GM18861 (cell line): ENCODE results near the gene FDPS.
"Not testable (repeated sequence)": the region's sequence is repeated elsewhere in the genome, so short reads cannot be mapped to it uniquely, and the experiment has no call there.

ENCODE experiments used
- ATAC-seq: cut with Tn5 transposase; IDR thresholded peaks from one replicate; pipeline ENCODE4 v1.9.1; 2021; ENCODE audit not compliant: unreplicated experiment

FDPS gene

DNA sequence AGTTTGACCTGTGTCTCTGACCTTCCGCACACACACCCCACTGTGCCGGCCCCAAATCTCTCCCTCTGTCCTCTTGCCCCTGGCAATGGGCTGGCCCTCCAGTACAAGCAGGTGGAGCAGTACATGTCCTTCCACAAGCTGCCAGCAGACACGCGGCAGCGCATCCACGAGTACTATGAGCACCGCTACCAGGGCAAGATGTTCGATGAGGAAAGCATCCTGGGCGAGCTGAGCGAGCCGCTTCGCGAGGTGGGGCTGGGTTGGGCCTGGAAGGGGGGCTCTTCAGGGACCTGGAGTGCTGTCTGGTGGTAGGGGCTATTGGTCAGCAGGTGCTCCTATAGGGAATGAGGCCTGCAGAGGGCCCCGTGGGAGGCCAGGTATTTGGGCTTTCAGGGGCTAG, 23.6 kb upstream of the FDPS start:
- ATAC-seq, result no peak

DNA sequence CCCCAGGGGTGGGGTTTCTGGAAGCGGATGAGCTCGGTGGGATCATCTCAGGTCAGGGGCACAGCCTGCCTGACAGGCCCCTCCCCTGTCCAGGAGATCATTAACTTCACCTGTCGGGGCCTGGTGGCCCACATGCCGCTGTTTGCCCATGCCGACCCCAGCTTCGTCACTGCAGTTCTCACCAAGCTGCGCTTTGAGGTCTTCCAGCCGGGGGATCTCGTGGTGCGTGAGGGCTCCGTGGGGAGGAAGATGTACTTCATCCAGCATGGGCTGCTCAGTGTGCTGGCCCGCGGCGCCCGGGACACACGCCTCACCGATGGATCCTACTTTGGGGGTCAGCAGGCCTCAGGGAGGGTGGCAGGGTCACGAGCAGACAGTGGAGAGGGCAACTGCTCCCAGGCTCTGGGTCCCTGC, 23.0 kb upstream of the FDPS start:
- ATAC-seq, result no peak

- ATAC-seq, result no peak
Measured at GRCh38 chr1:155286544-155286943, 22.1 kb upstream of the FDPS start.

DNA sequence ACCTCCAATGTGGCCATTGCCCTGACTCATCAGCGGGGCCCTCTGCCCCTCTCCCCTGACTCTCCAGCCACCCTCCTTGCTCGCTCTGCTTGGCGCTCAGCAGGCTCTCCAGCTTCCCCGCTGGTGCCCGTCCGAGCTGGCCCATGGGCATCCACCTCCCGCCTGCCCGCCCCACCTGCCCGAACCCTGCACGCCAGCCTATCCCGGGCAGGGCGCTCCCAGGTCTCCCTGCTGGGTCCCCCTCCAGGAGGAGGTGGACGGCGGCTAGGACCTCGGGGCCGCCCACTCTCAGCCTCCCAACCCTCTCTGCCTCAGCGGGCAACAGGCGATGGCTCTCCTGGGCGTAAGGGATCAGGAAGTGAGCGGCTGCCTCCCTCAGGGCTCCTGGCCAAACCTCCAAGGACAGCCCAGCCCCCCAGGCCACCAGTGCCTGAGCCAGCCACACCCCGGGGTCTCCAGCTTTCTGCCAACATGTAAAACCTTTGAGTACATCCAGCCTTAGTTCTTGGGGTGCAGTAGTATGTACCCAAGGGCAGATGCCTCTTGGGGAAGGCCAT, 20.6 kb upstream of the FDPS start:
- ATAC-seq, result no peak

DNA sequence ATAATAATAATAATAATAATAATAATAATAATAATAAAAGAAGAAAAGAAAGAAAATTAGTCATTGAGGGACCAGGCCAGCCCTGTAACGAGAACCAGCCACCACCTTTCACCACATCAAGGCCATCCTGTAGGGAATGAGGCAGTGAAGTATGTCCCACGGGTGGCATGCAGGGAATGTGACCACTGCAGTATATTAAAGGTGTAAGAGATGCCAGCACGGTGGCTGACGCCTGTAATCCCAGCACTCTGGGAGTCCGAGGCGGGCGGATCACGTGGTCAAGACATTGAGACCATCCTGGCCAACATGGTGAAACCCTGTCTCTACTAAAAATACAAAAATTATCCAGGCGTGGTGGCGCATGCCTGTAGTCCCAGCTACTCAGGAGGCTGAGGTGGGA, 17.7 kb upstream of the FDPS start:
- not testable (repeated sequence) for ATAC-seq

DNA sequence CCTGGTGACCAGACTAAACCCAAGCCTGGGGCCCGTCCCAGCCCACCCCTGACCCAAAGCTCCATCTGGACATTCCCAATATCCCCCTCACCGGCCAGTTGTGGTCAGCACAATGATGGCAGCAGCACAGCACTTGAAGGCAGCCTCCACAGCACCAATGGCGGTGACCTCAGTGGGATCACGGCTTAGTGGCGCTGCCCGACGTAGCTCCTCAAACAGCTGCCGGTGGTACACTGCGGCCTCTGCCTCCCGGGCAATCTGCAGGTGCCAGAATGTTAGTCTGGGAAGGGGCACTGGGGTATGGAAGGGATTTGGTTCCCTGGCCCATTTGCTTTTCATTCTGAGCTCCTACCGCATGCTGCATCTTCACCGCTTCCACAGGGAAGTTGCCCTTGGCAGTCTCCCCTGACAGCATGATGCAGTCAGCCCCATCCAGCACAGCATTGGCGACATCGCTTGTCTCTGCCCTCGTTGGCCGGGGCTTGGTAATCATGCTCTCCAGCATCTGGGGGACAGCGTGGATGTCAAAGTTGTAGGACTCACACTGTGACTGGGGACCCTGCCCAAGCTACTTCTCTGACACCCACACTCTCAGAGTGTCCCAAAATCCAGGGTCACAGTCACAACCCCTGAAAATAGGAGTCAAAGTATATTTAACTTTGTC, 15.4 kb upstream of the FDPS start:
- no peak for ATAC-seq

DNA sequence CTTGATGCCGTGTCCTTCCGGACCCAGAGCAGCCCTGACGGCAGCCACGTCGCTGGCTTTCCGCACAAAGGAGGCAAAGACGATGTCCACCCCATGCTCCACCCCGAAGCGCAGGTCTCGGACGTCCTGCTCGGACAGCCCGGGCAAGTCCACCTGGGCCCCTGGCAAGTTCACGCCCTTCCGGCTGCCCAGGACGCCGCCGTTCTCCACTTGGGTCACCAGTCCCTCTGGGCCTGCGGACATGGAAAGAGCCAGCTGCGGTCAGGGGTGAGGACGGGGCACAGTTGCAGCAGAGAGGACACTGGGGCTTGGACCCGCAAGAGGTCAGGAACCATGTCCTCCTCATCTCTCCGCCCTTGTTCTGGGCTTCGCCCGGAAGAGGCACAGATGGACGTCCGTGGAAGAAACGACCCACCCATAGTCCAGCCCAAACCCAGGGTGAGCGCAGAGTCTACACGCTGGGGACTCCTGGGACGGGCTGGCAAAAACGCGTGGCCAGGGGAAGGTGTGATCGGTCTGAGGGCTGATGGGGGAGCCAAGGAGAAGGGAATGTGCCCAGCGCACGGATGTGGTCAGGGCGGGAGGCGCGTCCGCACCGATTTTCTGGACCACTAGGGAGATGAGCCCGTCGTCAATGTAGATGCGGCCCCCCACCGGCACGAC, 14.0 kb upstream of the FDPS start:
- ATAC-seq, result no peak

- ATAC-seq, result no peak
Measured at GRCh38 chr1:155295183-155295941, 13.3 kb upstream of the FDPS start.

DNA sequence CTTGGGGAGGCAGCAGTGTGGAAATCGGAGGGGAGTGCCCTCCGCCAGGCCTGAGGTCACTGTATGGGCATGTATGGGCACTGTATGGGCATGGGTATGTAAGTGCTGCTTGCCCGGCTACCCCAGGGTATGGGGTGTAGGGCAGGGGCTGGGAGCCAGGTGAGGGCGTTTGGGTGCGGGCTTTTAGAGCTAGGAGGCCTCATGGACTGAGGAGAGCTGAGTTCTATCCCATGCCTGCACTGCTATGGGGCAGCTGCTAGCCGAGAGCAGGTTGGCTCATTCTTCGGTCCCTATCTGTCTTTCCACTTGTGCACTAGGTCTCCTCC, 12.8 kb upstream of the FDPS start:
- no peak for ATAC-seq

GRCh38 chr1:155296661-155297060, 12.0 kb upstream of the FDPS start:
- no peak for ATAC-seq

DNA sequence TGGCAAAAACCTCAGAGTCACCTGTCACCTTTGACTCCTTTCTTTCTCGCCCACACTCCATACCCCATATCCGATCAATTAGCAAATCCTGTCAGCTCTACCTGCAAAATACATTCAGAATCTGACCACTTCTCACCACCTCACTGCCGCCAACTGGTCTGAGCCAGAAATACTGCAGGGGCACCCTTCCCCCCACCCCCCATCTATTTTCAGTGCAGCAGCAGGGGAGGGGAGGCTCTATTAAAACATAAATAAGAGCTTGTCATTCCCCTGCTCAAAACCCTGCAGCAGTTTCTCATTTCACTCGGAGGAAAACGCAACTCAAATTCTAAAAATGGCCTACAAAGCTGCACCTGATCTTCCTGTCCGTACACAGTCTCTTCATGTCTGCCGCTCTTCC, 11.3 kb upstream of the FDPS start:
- no peak for ATAC-seq

DNA sequence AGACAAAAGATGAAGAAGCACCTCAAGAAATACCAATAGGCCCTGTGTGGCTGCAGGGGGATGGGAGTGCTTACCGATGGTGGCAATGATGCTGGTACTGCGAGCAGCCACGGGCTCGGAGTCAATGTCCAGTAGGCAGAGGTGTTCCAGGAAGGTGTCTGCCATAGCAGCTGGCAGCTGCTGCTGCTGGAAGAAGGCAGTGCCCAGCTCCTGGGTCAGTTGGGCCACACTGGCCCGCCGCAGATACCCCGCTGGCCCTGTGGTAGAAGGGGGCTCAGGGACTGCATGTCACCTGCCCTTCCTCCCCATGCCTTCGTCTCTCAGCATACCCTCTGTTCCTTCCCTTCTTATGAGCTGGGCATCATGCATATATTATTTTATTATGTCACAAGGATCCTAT, 8.6 kb upstream of the FDPS start:
- no peak for ATAC-seq

GRCh38 chr1:155300553-155301329, 7.9 kb upstream of the FDPS start:
- no peak for ATAC-seq

GRCh38 chr1:155301342-155301841, 7.3 kb upstream of the FDPS start, which contains the start of gene PKLR:
Gene PKLR (minus strand): TSS chr1:155301438. CDS start chr1:155301395, 43 bp downstream.
- no peak for ATAC-seq

GRCh38 chr1:155304558-155305063, 4.1 kb upstream of the FDPS start:
- no peak for ATAC-seq

- ATAC-seq, result no peak
Measured at GRCh38 chr1:155305881-155306391, 2.7 kb upstream of the FDPS start.

DNA sequence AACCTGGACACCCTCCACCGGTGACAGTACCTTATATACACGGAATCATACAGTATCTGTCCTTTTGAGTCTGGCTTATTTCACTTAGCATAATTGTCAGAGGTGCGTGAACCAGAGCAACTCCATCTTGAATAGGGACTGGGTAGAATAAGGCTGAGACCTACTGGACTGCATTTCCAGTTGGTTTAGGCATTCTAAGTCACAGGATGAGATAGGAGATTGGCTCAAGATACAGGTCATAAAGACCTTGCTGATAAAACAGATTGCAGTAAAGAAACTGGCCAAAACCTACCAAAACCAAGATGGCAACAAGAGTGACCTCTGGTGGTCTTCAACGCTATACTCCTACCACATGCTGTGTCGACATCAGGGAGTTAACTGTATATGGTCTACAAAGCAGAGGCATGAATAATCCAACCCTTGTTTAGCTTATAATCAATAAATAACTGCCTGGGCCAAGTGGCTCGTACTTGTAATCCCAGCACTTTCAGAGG, 1.4 kb upstream of the FDPS start:
- ATAC-seq, result no peak

- no peak for ATAC-seq
Measured at GRCh38 chr1:155309423-155310021, 856 bp downstream of the FDPS start.

DNA sequence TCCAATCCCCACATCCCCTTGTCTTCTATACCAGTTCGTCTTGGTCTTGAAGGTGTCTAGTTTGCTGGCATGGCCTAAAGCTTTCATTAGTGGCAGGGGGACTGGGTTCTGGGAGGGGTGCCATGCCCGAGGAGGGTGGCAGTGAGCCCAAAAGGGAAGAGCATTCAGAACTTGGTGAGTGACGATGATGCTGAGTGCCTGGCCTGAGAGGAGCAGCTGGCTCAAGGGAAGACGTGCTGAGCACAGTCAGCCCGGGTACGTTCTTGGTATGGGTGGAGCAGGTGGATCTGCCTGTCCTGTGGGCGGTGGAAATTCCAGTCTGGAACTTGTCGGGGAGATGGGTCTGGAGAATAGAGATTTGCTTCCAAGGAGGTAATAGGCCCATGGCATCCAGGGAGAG, 4.6 kb downstream of the FDPS start:
- no peak for ATAC-seq

DNA sequence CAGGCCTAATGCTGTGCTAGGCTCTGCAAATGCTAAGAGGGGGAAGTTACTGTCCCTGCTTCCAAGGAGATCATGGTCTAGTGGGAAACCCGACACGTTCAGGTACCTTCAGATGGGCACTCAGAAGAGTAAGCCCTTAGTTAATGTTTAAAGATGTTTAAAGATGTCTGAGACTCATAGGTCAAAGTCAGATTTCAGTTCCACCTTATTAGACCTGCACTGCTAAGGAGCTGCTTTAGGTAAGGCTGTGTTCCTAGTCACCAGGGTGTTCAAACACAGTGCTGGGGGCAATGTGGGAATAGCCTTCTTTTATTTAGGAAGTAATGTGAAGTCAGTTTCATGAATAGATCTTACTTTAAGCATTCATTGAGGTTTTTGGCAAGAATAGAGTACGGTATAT, 8.3 kb downstream of the FDPS start:
- ATAC-seq, result no peak
